Activated CD4-positive, alpha-beta T cell treated with anti-CD3 and anti-CD28 coated beads, Interleukin-2, Interleukin-4, amounts not matched to agents 100 ng/mL and 50 ng/mL, durations not matched to agents 16 hours and 8 hours (primary cell): Measurements from ENCODE around the gene PTPN1.
"Not testable (repeated sequence)": the region's sequence is repeated elsewhere in the genome, so short reads cannot be mapped to it uniquely, and the experiment has no call there.

Source experiments
- DNase-seq: peaks from one replicate; pipeline ENCODE4 v3.0.0-alpha.2; 2020; ENCODE audit warnings: low spot score

PTPN1 gene

DNA sequence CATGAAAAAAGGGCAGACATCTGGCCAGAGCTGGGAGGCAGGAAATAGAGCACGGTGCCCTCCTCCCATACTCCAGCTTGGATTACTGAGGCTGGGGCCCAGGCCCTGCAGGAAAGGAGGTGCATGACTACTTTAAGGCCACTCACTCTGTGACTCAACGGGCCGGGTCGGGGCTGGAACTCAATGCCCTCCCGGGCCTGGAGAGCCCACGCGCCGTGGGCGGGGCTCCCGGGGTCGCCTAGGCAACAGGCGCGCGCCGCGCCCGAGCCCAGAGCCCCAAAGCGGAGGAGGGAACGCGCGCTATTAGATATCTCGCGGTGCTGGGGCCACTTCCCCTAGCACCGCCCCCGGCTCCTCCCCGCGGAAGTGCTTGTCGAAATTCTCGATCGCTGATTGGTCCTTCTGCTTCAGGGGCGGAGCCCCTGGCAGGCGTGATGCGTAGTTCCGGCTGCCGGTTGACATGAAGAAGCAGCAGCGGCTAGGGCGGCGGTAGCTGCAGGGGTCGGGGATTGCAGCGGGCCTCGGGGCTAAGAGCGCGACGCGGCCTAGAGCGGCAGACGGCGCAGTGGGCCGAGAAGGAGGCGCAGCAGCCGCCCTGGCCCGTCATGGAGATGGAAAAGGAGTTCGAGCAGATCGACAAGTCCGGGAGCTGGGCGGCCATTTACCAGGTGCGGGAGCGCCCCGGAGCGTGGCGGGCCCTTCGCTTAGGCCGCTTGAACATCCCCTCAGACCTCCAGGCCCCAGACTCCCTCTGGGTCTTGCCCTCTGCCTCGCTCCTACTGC is at the start of gene PTPN1:
Gene PTPN1 (plus strand): TSS at position 461 of the 783 bp plus-strand sequence. CDS start 145 bp downstream, at position 606.
- DNase-seq, result peak; percentile 100

DNA sequence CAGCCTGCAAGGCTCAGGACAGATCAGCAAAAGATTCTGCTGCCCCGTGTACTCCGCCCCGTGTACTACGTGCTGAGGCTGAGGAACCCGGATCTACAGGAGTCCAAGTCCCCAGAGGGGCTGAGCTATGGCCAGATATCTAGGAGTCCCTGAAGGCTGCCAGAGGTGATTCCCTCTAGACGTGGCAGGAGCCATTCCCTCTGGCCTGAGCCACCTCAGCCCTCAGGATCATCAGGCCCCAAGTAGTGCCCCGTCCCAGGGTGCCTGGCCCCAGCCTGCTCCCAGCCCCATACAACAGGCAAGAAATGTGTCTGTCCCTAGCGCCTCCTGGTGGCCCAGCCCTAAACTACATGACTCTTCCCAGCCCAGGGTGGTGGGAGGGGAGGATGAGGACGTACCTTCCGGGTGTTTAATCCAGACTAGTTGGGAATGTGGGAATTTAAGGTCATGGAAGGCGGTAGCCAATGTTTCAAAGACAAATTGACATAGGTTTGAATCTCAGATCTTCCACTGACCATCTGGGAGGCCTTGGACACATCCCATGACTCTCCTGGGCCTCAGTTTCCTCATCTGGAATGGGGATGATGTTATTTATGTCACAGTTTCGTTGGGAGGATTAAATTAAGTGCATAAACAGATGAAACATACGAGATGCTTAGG is 49.4 kb upstream of the PTPN1 start:
- DNase-seq, result peak; percentile 87

DNA sequence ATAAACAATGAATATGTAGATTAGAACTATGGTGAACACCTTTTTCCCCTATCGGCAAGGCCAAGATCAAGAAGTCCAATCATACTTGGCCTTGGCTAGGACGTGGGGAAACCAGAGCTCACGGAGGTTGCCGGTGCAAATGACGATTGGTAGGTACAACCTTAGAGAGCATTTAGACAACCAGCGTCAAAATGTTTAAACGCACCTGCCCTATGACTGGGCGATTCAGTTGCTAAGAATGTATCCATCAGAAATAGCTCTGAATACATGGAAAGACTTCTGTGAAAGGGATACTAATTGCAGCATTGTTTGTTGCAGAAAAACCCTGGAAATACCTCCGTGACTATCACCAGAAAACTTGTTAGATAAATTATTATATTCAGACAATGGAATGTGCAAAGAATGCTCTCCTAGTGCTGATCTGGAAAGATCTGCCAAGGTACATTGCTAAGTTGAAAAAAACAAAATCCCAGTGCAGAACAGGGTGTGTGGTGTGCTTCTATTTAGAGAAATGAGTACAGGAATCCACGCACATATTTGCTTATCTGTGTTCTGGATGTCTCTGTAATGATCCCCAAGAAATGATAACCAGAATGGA is 48.0 kb upstream of the PTPN1 start:
- DNase-seq, result no peak

DNA sequence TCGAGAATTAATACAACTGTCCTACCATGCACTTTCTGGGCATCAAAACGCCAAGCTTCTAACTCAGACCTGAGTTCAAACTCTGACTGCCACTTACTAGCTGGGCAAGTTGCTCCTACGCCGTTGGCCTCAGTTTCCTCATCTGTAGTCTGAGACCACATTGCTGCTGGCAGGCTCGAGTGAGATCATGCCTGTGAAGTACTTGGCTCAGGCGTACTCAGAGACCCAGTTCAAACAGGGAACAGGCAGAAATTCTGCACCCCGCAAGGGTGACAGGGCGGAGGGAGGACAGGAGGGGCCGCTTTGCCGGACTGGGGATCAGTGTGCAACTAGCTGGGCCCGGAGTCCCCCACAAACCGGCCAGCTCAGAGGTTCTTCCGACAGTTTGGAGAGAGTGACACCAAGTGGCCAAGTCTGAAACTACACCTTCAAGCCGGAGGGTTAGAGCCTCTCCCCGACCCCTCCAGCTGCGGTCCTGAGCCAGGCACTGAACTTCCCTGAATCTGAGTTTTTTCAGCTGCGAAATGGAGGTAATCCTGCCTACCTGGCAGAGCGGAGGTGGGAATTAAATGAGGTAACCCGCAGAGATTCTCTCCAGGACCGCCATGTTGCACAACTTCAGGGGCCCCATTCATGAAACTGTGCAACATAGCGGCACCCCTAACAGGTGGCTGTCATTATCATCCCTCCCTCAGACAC is 46.0 kb upstream of the PTPN1 start:
- DNase-seq, result peak; percentile 63

DNA sequence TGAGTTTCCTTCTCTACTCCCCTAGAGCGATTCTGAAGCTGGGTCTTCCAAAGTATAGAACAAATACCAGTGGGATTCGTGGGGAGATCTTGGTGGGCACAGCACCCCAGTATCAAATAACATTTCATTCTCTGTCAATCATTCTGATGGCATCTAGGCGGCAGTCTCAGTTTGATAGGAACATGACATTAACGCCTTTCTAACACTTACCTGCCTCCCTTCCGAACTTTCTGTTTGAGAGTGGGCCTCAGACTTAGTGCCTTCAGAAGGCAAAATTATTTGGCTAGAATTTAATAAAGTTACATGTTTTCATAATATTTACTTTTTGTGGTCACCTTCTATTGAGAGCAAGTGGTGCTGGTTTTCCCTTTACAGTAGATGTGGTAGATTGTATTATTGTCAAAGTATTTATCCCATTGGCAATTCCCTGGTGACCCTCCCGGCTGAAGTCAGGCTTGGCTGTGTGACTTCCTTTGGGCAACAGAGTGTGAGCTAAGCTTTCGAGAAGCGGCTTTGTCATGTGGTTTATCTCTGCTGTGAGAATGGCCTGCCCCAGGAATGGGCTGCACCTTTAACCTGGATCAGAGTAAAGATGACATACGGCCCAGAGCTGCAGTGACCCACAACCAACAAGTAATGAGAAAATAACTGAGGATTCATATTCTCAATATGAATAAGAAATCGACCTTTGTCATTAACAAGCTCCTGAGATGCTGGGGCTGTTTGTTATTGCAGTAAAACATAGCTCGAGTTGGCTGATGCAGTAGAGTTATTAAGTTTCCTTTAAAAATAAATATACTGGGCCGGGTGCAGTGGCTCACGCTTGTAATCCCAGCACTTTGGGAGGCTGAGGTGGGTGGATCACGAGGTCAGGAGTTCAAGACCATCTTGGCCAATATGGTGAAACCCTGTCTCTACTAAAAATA is 45.2 kb upstream of the PTPN1 start:
- DNase-seq, result no peak

DNA sequence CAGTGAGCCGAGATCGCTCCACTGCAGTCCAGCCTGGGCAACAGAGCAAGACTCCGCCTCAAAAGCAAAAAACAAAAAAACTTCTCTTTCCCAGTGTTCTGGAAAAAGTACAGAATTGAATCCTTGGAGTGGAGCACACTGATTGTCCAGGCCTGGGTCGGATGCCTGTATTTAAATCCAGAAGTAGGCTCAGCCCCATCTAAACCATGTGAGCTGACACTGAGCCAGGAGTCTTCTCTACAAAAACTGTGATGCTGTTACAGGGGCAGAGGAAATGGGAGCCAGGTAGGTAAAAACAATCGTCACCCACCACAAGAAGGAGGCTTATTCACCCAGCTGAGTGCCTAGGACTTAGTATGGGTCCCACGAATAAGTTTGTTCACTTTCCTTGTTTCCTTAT is 43.0 kb upstream of the PTPN1 start:
- DNase-seq, result no peak

DNA sequence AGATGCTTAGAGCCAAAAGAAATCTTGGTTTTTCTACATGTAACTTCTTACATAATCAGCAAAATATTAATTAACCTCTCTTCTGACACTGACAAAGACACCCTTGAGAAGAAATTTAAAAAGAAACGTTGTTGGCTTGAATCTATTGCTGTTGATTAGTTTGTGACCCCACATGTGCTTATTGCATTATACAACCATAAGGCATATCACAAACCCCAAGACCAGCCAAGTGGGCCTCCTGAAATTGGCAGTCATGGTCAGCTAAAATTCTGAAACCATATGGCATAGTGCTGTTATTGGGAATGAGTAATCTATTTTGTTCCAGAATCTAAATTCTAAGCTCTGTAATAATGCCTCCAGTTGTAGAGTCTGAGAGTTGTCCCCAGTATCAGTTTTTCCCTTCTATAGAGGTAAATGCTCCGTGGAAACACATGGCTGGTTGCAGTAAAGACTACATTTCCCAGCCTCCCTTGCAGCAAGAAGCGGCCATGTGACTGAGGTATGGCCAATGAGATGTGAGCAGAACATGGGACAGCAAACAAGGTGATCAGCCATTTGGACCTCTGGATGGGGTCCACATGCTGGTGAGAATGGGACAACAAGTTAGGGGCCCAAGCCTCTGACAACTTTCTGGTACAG is 42.3 kb upstream of the PTPN1 start:
- peak; percentile 61 for DNase-seq

DNA sequence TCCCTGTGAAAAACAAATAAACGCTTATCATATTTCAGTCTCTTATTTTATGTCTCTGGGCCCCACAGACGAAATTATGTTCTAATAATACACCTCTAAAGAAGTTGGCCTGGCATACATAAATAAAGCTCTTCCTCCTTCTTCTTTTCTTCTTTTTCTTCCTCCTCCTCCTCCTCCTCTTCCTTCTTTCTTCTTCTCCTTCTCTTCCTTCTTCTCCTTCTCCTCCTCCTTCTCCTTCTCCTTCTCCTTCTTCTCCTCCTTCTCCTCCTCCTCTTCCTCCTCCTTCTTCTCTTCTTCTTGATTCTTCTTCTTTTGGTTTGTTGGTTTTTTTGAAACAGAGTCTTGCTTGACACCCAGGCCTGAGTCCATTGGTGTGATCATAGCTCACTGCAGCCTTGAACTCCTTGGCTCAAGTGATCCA is 41.8 kb upstream of the PTPN1 start:
- no peak for DNase-seq

DNA sequence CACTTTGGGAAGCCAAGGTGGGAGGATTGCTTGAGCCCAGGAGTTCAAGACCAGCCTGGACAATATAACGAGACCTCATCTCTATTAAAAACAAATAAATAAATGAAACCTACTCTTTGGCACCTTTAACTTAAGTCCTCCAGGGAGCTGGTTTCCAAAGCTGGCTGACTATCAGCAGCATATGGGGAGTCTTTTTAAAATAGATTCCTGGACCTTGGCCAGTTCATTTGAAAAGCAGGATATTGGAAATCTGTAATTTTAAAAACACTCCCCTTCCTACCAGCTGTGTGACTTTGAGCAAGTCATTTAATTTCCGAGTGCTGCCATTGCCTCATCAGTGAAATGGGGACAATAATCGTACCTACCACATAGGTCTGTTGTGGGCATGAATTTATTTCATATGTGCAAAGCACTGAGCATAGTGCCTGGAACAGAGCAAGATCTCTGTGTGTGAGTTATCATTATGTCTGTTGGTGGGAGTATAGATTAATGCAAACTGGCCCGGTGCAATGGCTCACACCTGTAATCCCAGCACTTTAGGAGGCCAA is 40.9 kb upstream of the PTPN1 start:
- no peak for DNase-seq

DNA sequence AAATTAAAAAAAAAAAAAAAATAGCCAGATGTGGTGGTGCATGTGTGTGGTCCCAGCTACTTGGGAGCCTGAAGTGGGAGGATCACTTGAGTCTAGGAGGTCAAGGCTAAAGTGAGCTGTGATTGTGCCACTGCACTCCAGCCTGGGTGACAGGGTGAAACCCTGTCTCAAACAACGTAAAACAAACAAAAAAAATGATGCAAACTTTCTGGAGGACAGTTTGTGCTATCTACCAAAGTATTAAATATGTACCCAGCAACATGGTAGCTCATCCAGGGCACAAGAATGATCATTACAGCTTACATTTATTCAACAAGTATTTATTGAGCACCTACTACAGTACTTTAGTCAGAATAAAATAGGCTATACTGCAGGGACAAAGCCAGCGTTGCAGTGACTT is 40.4 kb upstream of the PTPN1 start:
- no peak for DNase-seq

DNA sequence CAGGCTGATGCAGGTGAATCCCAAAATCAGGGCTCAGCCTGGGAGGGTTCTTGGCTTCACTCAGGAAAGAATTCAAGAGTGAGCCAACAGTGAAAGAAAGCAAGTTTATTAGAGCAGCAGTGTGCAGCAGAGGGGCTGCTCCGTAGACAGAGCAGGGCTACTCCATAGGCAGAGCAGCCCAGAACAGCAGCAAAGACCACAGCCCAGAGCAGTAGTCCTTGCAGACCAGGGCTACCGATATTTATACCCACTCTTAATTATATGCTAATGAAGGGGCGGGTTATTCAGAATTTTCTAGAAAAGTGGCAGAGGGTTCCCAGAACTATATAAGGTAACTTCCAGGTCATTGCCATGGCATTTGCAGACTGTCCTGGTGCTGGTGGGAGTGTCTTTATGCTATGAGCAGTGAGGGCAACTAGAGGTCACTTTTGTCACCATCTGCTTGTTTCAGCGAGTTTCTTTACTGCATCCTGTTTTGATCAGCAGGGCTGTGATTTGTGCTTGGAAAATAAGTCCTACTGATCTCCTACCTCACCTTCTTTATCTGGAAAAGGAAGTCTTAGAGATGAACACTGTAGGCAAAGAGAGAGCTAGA is 39.8 kb upstream of the PTPN1 start:
- DNase-seq, result no peak

DNA sequence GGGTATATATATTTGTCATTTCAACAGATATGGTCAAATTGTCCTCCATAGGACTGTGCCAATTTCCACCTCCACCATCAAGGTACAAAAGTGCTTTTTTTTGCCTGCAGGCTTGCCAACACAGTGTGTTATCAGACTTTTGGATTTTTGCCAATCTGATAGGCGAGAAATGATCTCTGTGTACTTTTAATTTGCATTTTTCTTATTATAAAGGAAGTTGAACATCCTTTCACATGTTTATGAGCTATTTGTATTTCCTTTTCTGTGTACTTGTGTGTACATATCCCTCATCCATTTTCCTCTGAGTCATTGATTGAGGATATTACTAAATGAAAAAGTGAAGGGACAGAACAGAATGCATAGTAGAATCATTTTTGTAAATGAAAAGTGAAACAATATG is 39.0 kb upstream of the PTPN1 start:
- DNase-seq, result no peak

DNA sequence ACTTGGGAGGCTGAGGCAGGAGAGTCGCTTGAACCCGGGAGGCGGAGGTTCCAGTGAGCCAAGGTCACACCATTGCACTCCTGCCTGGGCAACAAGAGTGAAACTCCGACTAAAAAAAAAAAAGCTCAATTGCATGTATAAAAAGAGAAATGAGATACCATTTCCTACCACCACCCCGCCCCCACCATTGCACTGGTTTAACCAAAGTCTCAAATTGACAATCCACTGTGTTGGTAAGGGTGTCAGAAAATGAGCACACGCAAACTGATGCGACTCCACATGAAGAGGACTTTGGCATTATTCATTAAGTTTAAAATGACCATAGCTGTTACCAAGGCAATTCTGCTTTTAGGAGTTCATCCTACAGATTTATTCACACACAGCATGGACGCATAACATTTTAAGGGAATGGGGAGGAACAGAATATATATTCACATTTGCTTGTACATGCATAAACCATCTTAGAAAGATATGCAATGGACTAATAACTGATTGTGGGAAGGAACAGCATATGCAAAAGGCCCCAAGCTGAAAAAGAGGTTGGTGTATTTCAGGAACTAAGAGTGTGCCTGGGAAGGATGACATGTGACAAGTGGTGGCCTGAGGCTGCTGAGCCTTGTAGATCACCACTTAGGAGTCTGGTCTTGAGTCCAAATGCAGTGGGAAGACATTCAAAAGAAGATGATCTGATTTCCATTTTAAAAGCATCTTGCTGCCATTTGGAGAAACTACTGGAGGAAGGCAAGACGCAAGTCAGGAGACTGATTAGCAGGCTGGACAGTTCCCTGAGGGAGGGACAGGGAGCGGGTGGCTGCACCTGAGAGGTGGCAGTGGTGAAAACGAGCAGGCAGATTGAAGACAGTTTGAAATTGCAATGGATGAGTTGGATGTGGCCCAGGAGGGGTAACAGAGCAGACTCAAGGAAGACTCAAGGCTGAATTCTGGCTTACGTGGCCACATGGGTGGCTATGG is 37.2 kb upstream of the PTPN1 start:
- no peak for DNase-seq

DNA sequence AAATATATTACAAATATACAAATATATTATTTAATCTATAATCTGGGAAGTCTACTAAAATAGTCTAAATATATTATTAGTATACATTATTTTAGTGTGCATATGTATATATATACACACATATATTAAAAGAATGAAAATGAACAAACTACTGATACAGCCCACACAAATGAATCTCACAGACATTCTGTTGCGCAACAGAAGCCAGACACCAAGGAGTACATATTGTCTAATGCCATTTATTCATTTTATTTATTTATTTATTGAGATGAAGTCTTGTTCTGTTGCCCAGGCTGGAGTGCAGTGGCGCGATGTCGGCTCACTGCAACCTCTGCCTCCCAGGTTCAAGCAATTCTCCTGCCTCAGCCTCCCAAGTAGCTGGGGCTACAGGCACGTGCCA is 35.8 kb upstream of the PTPN1 start:
- not testable (repeated sequence) for DNase-seq

DNA sequence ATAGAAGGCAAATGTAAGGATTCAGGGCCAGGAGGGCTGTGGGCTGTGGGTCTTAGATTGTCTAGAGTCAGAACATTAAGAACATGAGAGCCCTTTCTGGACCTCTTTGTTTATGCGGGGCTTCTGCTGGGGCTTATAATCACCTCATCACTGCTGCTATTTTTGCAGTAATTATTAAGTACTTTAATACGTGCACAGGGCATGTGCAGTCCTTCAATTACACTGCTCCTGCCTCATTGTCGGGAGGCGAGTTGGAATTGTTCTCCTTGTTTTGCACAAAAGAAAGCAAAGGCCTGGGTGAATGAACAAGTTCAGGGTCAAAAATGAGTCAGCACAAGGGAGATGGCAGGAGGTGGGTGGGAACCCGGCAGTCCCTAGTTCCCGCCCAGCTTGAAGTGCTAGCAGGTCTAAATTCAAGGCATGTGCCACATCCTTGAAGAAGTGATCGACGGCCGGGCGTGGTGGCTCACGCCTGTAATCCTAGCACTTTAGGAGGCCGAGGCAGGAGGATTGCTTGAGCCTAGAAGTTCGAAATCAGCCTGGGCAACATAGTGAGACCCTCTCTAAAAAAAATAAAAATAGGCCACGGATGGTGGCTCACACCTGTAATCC is 34.4 kb upstream of the PTPN1 start:
- DNase-seq, result no peak

DNA sequence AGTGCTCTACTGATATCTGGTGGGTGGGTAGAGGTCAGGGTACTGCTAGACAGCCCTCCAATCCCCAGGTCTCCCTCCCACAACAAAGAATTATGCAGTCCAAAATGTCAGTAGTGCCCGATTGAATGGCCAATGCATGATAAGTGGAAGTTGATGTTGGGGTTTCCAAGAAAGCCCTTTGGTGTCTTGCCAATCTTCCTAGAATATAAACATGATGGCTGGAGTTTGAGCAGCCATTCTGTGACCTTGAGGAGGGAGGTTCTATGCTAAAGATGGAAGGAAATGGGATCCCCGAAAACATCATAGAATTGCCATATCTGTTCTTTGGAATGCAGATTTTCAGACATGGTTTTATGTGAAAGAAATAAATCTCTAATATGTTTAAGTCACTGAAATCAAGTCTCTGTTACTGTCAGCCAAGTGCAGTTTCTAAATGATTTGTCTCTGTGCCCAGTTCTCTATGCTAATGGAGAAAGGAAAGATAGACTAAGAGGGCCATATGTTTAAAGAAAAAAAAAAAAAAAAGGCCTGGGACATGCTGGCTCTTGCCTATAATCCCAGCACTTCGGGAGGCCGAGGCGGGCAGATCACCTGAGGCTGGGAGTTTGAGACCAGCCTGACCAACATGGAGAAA is 32.8 kb upstream of the PTPN1 start:
- DNase-seq, result no peak

DNA sequence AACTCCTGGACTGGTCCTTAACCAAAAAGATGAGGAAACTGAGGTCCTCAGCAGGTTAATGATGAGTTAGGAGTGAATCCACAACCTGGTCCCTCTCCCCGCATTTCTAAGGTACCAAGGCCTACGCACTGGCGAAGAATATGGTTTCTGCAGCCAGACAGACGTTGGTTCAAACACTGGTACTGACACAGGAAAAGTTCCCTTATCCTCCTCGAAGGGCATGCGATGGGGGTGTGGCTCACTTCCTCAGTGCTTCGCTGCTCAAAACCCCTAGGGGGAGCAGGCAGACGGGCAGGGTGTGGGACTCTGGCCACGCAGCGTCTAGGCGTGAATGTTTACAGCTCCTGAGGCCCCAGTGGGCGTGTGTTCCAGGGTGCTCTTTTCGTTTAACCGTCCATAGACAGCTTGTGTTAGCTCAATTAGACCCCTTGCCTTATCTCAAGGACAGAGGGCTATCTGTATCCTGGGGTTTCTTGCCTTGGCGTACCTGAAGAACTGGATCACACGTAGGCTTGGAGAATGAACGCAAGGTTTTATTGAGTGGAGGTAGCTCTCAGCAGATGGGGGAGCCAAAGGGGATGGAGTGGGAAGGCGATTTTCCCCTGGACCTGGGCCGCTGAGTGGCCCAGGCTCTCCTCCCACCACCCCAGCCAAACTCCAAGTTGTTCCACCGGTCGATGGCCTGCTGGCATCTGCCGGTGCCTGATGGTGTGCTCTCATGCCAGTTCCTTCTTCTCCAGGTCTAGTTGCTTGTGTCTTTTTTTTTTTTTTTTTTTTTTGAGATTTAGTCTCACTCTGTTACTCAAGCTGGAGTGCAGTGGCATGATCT is 31.8 kb upstream of the PTPN1 start:
- peak; percentile 85 for DNase-seq
